ENCODE data around the gene KLHL29. TPM values are rescaled to one million over a fixed set of nuclear protein-coding genes. Genes with fewer than 3 reads are reported as not detected.

The KLHL29 gene
- total and polyA plus RNA-seq, 2 experiments from 2014 or later: 1.5 to 6.5 TPM

DNA sequence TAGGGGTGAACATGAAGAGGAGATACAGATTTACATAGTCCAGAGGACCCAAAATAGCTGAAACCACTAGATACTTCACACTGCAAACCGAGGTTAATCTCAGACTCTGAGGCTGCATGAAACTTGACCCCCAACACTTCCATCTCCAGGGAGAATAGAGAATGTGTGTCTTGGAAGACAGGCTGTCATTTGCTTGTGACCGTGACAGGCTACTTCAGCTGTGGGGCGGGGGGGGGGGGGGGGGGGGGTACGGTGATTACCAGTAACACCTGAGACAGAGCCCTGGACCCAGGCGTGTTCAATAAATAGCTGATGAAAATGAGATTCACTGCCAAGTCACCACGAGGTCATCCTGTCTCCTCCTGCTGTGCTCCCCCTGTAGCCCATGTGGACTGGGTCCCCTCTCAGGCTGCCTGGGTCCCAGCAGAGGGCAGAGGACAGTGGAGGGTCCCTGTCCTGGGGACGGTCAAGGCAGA lies 5.7 kb upstream of the KLHL29 start:
- no peak overlapping the region for H3K4me3 Mint-ChIP-seq
- H4K20me1 ChIP-seq (replicated peaks; ENCODE audit: insufficient read depth): no peaks in the 10 kb centered on the region
- no peaks in the 10 kb centered on the region; the same call in 1 of the 2 replicates for H3K4me1 ChIP-seq (ENCODE audit: insufficient read depth)
- peaks cover 16% of the 10 kb centered on the region for H3K27me3 Mint-ChIP-seq (ENCODE audit: insufficient read depth, low read depth, poor library complexity)
- no peaks in the 10 kb centered on the region for H3K36me3 ChIP-seq (ENCODE audit: insufficient read depth)
- no peak overlapping the region for H3K4me2 ChIP-seq
- ATAC-seq (no peak), DNase-seq (ENCODE audit: low spot score) (no peak)
- H3K27me3 ChIP-seq (ENCODE audit: insufficient read depth): peaks cover 27% of the 10 kb centered on the region
- no peak for TF ChIP-seq ZNF331 (CRISPR knock-in tag; IDR thresholded peaks at IDR 0.05; ENCODE audit: low read depth)
- no peak for TF ChIP-seq ZNF462 (CRISPR knock-in tag; IDR thresholded peaks at IDR 0.05)
- no peak for TF ChIP-seq EZH2 (IDR thresholded peaks at IDR 0.05; ENCODE audit: low read depth, unreplicated experiment)
- no peak for TF ChIP-seq CREB1 (CRISPR knock-in tag; IDR thresholded peaks at IDR 0.05; ENCODE audit: low read depth)
- no peak for TF ChIP-seq CTCF (conservative IDR thresholded peaks at IDR 0.05; ENCODE audit: low read depth in 2 of 2)
- TF ChIP-seq, protein P1, sequence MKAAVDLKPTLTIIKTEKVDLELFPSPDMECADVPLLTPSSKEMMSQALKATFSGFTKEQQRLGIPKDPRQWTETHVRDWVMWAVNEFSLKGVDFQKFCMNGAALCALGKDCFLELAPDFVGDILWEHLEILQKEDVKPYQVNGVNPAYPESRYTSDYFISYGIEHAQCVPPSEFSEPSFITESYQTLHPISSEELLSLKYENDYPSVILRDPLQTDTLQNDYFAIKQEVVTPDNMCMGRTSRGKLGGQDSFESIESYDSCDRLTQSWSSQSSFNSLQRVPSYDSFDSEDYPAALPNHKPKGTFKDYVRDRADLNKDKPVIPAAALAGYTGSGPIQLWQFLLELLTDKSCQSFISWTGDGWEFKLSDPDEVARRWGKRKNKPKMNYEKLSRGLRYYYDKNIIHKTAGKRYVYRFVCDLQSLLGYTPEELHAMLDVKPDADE (IDR thresholded peaks at IDR 0.05): no peak
- TF ChIP-seq EZH2phosphoT487 (IDR thresholded peaks at IDR 0.05; ENCODE audit: unreplicated experiment): no peak
- no peak for TF ChIP-seq REST (IDR thresholded peaks at IDR 0.05; ENCODE audit: unreplicated experiment)
- no peak for TF ChIP-seq POLR2AphosphoS5 (IDR thresholded peaks at IDR 0.05; ENCODE audit: low read depth)
- no peak for TF ChIP-seq ZNF114 (CRISPR knock-in tag; IDR thresholded peaks at IDR 0.05)
- no peak for TF ChIP-seq NANOG (IDR thresholded peaks at IDR 0.05; ENCODE audit: borderline replicate concordance)
- no peak for TF ChIP-seq STAT1 (IDR thresholded peaks at IDR 0.05; ENCODE audit: unreplicated experiment)
- TF ChIP-seq JUNB (IDR thresholded peaks at IDR 0.05; ENCODE audit: unreplicated experiment): no peak
- H3K27ac Mint-ChIP-seq: no peak overlapping the region
- no peaks in the 10 kb centered on the region for H3K9me3 Mint-ChIP-seq
- H3K36me3 Mint-ChIP-seq (ENCODE audit: low read depth): no peaks in the 10 kb centered on the region; the same call in 2 of the 3 replicates
- H3K27ac ChIP-seq (ENCODE audit: low read depth): no peak overlapping the region
- no peak overlapping the region for H2AFZ ChIP-seq
- H3K4me3 ChIP-seq: no peak overlapping the region
- H3F3A ChIP-seq (replicated peaks; ENCODE audit: low read depth): no peaks in the 10 kb centered on the region
- H3K79me2 ChIP-seq (replicated peaks; ENCODE audit: insufficient read depth): no peaks in the 10 kb centered on the region
- H3K4me1 Mint-ChIP-seq: peaks cover 19% of the 10 kb centered on the region
- no peaks in the 10 kb centered on the region; the same call in 1 of the 2 replicates for H3K9me2 ChIP-seq (ENCODE audit: insufficient read depth)
